Suprapubic skin (tissue), 4 donors: ENCODE results near the gene CLECL1.

Experiments
- CTCF ChIP-seq, 2 donors: fragments of 200-600 bp in 1 of 2; fragments of 450-650 bp in 1 of 2; sonication (generic) in 1 of 2; IDR thresholded peaks; one replicate each; pipeline ENCODE4 v1.5.1; 2016 to 2019; ENCODE audit warnings: antibody characterized with exemption in 2 of 2, mild to moderate bottlenecking in 1 of 2, moderate library complexity in 1 of 2
- EP300 ChIP-seq: sonication (generic); formaldehyde crosslinking; IDR thresholded peaks from one replicate; pipeline ENCODE4 v1.6.1; 2017; ENCODE audit warnings: antibody characterized with exemption
- POLR2A ChIP-seq, 2 donors: fragments of 450-650 bp; IDR thresholded peaks; one replicate each; pipeline ENCODE4 v1.6.1; 2017; ENCODE audit warnings: antibody characterized with exemption in 2 of 2, mild to moderate bottlenecking in 2 of 2, moderate library complexity in 2 of 2
- POLR2AphosphoS5 ChIP-seq, 3 donors: sonication (generic); formaldehyde crosslinking; IDR thresholded peaks; one replicate each; pipeline ENCODE4 v1.6.1; 2017; ENCODE audit warnings: antibody characterized with exemption in 3 of 3

- TF ChIP-seq CTCF (IDR thresholded peaks at IDR 0.05) (no peak), POLR2AphosphoS5 (IDR thresholded peaks at IDR 0.05) (no peak), POLR2A (IDR thresholded peaks at IDR 0.05) (no peak), EP300 (no peak)
These were observed 8.8 kb upstream of the CLECL1 start for GRCh38 chr12:9741726-9742125.
